ENCODE results near the gene APBB3.

GRCh38 chr5:140557136-140557805 is 7.1 kb downstream of the APBB3 start, which contains the start of gene SRA1:
- TF ChIP-seq YY1 (IDR thresholded peaks at IDR 0.05; ENCODE audit: insufficient read depth, insufficient read length): no peak
- no peak for TF ChIP-seq ZNF274 (IDR thresholded peaks at IDR 0.05; ENCODE audit: low read depth, low read length)

All from NT2/D1 (cell line).